ENCODE measurements around the gene PKIG.
A peak's percentile ranks its signal among the peaks of the same experiment; 100 is the strongest.

PKIG gene

DNA sequence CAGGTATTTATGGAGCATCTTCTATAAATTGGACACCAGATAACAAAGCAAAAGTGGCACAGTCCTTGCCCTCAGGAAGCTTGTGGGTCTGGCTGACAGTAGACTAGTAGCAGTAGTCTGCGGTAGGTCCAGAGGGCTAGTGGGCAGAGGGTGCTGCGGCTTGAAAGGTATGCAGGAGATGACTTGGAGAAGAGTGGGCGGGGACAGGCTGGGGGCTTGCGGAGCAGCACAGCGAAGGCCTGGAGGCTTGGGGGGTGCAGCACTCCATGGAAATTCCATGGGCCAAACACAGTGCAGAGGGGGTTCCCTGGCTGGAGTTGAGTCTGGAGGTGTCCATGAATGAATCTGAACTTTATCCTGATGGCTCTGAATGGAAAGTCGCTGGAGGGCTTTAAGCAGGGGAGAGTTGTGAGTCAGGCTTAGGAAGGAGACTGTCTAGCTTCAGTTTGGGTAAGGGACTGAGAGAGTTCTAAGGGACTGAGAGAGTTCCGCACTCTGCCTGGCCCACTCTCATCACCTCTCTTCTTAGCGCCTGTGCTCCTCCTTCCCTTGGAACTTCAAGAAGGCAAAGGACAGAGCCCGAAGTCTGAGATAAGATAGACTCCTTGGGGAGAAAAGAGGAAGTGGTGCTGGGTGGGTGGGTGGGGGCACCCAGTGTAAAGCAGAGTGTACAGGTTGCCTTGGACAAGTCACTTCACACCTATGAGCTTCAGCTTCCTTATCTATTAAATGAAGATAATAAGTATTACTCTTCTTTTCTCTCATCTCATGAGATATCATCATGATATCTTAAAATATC lies 8.8 kb downstream of the PKIG start:
- TF ChIP-seq CTCF (IDR thresholded peaks at IDR 0.05; ENCODE audit: extremely low read depth, insufficient read depth, missing control alignments), result no peak
- in situ Hi-C loops (cut with MboI; ENCODE audit: low pct_unique_long_range_greater_than_20kb, low sequenced_read_pairs, unreplicated experiment), result no loop called here
- DNase-seq (ENCODE audit: low spot score), result no peak

- DNase-seq (ENCODE audit: low spot score), result no peak
- no peak for TF ChIP-seq CTCF (IDR thresholded peaks at IDR 0.05; ENCODE audit: extremely low read depth, insufficient read depth, missing control alignments)
- in situ Hi-C loops (cut with MboI; ENCODE audit: low pct_unique_long_range_greater_than_20kb, low sequenced_read_pairs, unreplicated experiment), result no loop called here
These were observed 10.0 kb downstream of the PKIG start for GRCh38 chr20:44592366-44592765.

DNA sequence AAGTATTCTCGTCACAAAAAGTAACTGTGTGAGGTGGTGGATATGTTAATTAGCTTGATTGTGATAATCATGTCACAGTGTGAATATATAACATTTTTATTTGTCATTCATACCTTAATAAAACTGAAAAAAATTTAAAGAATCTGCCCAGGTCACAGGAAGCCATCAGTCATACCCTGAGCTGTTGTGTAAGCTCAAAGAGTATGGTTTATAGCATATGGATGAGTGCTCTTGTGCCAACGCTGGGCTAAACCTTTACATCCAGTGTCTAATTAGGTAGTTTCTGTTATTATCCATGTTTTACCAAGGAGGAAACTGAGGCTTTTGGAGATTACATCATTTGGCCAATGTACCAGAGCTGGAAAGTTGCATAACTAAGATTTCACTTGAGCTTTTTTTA lies 11.4 kb downstream of the PKIG start:
- no peak for DNase-seq (ENCODE audit: low spot score)
- no peak for TF ChIP-seq CTCF (IDR thresholded peaks at IDR 0.05; ENCODE audit: extremely low read depth, insufficient read depth, missing control alignments)
- in situ Hi-C loops (cut with MboI; ENCODE audit: low pct_unique_long_range_greater_than_20kb, low sequenced_read_pairs, unreplicated experiment), result no loop called here

DNA sequence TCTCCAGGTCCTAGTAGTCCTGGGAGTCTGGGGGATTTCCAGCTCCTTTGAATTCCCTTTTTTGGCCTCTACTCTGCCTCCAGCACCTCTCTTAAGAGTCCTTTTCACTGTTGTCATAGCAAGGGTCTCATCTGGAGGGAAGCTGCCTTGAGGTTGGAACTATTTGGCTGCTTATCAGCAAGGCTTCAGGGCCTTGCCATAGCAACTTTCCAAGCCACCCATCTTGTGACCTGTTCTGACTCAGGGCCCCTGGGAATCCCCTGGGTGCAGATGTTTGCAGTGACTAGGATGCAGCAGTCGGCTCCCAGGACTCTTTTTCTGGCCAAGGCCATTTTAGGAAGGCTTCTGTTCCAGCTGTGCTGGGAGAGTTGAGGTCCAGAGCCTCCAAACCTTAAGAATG lies 12.4 kb downstream of the PKIG start:
- no peak for TF ChIP-seq CTCF (IDR thresholded peaks at IDR 0.05; ENCODE audit: extremely low read depth, insufficient read depth, missing control alignments)
- in situ Hi-C loops (cut with MboI; ENCODE audit: low pct_unique_long_range_greater_than_20kb, low sequenced_read_pairs, unreplicated experiment), result no loop called here
- DNase-seq (ENCODE audit: low spot score), result peak; percentile 50

DNA sequence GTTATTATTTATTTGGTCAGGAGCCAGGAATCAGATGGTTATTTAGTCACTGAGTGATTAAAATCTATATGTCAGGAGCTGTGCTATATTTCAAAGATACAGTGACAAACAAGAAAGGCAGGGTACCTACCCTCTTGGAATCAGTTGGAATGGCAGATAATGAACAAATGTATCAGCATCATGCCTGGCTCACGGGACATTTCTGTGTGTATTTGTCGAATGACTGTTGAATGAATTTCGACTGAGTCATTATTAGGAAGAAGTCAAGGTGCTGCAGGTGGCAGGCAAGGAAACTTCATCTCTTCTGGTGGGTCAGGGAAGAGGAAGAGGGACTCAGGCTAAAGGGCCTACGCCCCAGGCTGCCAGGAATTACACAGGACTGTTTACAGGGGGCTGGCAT lies 13.6 kb downstream of the PKIG start:
- no peak for DNase-seq (ENCODE audit: low spot score)
- in situ Hi-C loops (cut with MboI; ENCODE audit: low pct_unique_long_range_greater_than_20kb, low sequenced_read_pairs, unreplicated experiment), result no loop called here

DNA sequence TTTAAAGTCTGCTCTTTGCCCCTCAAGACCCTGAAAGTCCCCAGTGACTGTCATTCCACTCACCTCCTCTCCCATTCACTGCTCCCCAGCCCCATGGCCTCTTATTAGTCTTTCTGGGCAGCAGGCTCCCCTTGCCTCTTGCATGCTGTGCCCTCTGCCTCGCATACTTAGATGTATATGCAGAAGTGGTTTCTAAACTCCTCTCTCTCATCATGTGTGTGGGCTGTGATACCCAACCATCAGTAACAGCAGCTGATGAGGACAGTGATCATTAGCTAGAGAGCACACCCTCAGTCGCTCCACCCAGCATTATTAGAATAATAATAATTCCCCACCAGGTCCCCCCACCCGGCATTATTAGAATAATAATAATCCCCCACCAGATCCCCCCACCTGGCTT lies 14.5 kb downstream of the PKIG start:
- DNase-seq (ENCODE audit: low spot score), result no peak
- in situ Hi-C loops (cut with MboI; ENCODE audit: low pct_unique_long_range_greater_than_20kb, low sequenced_read_pairs, unreplicated experiment), result no loop called here
- TF ChIP-seq CTCF (IDR thresholded peaks at IDR 0.05; ENCODE audit: extremely low read depth, insufficient read depth, missing control alignments), result no peak

More for the DNA sequence above, 13.6 kb downstream of the PKIG start:
- no peak for TF ChIP-seq CTCF (IDR thresholded peaks at IDR 0.05; ENCODE audit: extremely low read depth, insufficient read depth, missing control alignments)
